IPS-NIHi7 (cell line): ENCODE results near the gene MAP3K1.

Experiments used
- DNase-seq: peaks from one replicate; pipeline ENCODE4 v3.0.0; 2012; ENCODE audit warnings: mixed read lengths; ENCODE audit errors: extremely low spot score

The MAP3K1 gene

DNA sequence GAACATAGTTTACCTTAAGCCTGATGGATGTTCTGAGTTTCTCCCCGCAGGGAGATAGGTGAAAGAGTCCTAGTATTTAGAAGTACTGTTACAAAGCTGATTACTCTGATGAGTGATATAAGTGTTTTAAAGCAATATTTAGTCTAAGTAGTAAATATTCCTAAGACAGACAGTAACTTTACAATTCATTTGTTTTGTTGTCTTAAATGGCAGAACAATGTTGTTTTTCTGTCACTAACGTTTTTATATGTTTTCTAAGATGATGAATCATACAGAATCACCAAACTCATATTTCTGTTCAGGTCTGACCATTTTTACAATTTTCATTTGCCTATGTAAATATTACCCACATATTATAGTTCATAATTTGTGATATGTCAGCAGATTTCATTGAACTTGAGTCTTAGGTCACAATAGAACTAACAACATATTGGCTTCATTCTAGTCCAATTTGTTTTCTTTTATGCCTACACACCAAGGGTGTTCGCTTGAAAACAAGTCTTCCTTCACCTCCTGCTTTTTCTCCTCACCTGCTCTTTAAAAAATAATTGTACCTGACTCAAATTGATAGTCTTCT lies 30.6 kb downstream of the MAP3K1 start:
- no peak for DNase-seq

DNA sequence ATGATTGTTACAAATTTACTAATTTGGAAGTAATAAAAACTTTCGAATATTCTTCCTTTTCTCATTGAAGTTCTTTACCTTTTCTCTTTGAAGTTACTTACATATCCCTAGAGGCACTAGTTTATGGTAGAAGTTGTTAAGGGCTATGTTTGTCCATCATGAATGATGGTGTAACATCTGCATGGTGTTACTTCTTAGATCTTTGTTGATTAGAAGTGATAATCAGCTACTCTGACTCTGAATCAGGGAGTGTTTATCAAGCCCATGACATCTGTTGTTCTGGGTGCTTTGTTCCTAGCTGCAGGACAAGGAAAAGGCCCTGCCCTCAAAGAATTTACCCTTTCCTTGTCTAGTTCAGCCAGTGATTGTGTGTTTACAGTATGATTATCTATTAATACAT lies 32.9 kb downstream of the MAP3K1 start:
- DNase-seq: no peak

DNA sequence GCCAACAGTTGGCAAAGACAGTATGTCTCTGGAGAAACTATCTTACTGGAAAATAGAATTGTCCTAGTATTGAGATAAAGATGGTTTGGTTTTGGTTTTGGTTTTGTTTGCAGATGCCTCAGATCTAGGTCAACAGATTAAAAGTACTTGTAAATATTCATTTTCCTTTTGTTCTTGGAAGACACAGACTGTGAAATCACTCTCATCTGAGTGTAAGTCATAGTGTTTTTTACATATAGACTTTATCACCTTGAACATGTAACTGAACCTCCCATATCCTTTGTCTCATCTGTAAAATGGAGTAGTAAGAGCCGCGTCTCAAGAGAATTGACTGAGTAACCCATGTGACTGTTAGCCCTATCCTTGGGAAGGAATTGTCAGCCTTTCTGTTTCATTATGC lies 34.3 kb downstream of the MAP3K1 start:
- no peak for DNase-seq

DNA sequence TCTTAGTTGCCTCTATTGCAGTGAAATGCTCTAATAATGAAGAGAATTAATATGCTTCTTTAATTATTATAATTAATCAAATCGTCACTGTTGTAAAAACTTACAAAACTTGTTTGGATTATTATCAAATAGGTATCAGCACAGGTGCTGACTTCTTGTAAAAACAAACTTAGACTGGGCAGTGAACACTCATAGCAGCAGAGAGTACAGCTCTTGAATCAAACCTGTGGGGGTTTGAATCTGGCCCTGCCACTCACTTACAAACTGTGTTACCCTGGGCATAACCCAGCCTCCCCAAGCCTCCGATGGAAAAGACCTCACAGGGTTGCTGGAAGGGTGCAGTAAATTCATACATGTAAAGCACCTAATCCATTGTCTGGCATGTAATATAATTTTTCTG lies 35.1 kb downstream of the MAP3K1 start:
- DNase-seq: no peak

DNA sequence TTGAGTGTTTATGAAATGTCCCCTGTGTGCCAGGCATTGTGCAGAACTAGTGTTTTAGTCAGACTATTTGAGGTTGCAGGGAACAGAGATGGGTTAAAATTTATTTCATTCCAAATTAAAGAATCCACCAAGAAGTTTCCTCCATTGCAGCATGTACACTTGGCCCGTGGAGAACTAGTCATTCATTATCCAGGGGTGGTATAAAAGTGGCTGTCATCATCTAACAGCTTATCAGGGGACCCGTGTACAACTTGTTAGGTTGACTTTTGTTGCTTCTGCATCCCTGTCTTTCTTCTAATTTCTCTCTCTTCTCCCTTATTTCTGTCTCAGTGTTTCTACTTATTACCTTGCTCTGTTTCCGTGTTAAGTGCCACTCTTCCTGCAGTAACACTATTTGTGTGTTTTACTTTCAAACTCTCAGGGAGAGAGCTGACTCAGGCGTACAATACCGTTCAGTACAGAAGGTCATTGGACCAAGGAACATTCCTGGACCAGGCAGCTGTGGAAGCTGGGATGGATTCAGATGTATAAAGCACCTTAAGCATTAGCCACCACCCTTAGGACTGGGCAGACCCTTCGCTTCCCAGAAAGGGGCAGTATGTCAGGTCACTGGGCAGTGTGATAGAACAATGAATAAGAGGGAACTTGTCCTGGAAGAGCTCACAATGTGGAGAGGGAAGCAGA lies 36.1 kb downstream of the MAP3K1 start:
- no peak for DNase-seq

DNA sequence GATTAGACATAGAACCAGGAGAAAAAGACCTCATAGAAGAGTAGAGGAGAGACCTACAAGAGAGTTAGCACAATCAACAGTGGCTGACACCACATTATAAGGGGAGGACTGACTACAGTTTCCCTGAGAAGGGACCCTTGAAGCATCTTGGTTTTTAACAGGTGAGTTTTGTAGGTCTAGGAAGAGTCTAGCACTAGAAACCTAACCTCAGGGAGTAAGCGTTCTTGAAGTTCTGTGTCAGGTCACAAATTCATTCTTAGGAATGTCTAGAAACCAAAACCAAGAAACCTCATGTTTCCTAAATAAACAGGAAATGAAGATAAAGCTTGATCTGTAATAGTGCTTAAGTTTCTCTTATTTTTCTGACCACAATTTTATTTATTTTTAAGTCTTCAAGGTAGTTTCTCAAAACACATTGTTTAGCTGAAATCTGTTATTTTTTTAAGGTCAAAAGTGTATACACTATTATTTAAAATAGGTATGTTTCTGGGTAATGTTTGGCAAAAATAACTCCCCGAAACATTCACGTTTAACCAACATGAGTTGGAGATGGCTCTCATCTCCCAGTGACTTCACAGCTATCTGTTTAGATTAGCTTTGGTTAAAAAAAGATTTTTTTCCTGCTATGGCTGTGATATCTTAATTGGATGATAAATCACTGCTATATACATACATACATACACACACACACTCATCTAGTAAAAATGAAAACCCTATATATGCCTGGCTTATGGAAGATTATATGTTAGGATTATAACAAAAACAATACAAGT lies 37.1 kb downstream of the MAP3K1 start:
- DNase-seq: no peak

DNA sequence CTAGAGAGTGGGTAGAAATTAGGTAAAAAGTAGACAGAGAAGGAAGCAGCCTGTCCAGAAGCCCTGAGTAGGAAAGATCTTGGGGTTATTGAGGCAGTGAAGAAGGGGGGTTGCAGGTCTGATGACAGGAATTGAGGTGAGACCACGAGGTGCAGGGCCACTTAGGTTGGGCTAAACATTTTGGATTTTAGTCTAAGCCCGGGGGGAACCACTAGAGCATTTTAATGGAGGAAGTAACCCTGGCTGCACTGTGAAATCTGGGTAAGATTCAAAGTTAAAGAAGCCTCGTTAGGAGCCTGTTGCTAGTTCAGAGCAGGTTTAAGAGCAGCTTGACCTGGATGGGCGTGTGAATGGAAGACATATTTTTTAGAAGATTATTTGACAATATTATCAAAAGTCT lies 38.3 kb downstream of the MAP3K1 start:
- DNase-seq: no peak

DNA sequence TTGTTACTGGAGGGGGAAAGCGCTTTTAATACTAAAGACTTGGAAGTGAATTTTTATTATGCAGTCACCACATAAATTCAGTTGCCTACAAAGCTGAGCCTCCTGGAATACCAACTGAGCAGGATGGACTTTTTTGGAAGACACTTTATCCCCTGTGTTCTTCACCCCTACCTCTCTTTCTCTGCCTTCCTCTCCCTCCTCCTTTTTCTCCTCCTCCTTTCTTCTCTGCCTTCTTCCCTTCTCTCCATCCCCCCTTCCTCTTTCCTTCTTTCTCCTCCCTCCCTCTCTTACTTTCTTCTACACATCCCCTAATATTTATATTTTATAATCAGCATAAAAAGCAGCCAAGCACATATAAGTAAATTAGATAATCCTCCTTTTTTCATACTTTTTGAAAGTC lies 39.6 kb downstream of the MAP3K1 start:
- DNase-seq: no peak

DNA sequence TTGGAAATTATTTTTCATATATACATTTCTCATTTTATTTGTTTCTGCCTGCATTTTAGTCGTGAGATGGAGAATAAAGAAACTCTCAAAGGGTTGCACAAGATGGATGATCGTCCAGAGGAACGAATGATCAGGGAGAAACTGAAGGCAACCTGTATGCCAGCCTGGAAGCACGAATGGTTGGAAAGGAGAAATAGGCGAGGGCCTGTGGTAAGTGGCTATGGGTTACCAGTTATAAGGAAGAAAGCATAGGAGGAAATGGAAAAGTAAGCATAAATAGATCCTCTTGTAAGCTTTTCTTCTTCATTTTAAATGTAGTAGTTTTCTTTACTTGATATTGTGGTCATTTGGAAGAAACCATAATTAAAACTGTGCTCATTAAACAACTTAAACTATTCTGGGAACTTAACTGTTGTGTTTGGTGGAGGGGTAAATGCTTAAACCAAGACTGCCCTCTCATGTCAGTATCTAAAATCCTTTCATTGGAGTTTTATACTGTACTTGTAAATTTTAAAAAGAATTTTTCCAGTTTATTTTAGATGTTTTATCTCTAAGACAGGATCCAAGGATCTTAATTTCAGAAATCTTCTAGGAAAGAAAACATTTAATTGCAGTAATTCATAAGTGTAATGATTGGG lies 41.3 kb downstream of the MAP3K1 start:
- no peak for DNase-seq

DNA sequence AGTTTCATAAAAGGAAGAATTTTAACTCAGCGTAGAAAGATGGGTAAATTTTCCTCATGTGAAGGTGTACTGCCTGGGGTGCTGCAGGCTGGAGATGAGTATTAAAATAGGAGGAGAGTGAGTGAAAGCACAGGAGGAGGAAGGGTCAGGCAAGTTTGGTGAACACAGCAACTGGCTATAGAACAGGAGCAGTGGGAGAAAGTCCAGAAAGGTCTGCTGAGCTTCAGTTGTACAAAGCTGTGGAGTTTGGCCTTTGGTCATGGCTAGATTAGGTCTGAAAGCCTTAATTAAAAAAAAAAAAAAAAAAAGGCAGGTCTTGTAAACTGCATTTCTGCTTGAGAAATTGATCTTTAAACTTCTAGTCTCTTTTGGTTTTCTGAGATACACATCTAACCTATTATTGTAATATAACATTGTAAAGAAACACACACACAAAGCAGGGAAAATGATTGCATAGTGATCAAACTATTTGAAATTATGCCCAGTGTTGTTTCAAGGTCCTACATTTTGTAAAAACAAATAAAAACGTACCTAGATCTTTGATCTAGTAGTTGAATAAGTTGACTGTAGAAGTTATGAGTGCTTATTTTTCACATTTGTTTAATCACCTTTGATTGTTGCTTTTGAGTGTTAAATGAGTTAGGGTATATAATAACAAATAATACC lies 43.6 kb downstream of the MAP3K1 start:
- DNase-seq: no peak

DNA sequence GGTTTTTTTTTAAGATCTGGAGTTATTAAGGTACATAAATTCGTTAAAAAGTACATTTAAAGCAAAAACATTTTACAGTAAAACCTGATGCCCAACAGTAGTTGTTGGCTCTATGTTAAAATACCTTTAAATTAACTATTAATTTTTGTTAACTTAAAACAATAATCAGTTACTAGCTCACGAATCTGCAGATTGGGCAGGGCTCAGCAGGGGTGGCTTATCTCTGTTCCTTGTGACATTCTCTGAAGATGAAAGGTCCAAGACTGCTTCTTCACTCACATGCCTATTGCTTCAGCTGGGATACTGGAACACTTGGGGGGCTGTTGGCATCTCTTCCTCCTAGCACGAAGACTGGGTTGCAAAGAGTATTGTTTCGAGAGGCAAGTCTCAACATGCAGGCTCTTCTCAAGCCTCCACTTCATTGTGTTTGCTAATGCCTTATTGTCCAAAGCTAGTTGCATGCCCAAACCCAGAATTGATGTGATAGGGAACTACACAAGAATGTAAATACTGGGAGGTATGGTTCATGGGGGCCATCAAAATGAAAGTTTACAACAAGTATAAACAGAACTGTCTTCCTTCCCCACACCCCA lies 46.6 kb downstream of the MAP3K1 start:
- DNase-seq: no peak

DNA sequence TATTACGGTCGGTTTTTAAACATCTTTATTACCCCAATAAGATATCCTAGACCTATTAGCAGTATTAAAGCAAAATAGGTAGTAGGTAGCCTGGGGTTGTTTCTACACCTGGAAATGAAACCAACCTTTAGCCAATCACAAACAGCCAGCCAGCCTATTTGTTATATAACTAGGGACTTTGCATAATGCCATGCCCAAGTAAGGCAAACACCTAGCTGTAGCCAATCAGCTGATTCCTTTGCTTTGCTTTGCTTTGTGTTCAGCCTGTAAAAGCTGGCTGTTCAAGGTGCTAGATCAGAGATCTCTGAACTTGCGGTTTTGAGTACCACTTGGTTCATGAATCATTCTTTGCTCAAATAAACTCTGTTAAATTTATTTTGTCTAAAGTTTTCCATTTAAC lies 47.6 kb downstream of the MAP3K1 start:
- DNase-seq: no peak

DNA sequence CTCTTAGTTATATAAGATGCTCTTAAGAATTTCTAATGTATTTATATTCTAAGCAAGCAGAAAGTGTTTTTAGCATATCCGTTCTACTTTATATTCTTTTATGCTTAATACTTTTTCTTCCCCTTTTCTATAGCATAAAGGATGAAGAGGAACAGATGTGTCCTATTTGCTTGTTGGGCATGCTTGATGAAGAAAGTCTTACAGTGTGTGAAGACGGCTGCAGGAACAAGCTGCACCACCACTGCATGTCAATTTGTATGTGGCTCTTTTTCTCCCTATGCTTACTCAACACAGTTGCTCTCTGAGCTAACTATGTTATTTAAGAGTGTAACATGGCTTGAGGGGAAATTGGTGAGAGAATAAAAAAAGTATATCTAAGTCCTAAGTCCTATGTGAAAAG lies 56.4 kb downstream of the MAP3K1 start:
- no peak for DNase-seq

DNA sequence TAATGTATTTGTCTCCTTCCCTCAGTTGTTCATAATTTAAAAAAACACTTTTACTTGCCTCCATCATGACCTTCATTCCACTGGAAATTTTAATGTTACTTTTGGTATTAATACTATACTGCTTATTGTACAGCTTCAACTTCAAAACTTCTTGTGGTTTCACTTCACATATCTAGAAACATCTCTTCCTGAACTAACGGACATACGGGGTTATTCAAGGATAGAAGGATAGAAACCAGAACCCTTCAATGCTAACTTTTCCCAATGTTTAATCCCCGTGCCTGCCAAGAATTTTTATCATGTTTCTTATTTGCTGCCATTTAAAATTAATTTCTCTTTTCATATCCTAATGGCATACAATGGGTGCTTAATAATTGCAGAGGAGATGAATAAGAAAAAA lies 57.7 kb downstream of the MAP3K1 start:
- no peak for DNase-seq

DNA sequence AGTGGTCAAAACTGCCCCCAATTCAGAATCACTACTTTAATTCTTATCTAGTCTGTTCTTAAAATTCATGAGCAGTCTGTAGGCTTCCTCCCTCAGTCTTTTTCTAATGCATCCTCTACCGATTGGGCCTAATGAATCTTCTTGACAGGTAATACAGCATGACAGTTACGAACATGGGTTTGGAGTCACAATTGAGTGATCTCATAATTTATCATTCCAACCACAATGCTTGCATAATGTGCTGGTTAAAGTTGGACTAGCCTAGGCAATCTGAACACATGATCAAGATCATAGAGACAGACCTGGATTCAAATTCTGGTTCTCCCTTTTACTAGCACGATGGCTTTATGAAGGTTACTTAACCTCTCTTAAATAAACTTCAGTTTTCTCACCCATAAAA lies 61.0 kb downstream of the MAP3K1 start:
- no peak for DNase-seq

DNA sequence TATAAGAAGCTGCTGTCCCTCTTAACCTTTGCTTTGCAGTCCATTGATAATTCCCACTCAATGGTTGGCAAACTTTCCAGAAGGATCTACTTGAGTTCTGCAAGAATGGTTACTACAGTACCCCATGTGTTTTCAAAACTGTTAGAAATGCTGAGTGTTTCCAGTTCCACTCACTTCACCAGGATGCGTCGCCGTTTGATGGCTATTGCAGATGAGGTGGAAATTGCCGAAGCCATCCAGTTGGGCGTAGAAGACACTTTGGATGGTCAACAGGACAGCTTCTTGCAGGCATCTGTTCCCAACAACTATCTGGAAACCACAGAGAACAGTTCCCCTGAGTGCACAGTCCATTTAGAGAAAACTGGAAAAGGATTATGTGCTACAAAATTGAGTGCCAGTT lies 66.2 kb downstream of the MAP3K1 start:
- no peak for DNase-seq

DNA sequence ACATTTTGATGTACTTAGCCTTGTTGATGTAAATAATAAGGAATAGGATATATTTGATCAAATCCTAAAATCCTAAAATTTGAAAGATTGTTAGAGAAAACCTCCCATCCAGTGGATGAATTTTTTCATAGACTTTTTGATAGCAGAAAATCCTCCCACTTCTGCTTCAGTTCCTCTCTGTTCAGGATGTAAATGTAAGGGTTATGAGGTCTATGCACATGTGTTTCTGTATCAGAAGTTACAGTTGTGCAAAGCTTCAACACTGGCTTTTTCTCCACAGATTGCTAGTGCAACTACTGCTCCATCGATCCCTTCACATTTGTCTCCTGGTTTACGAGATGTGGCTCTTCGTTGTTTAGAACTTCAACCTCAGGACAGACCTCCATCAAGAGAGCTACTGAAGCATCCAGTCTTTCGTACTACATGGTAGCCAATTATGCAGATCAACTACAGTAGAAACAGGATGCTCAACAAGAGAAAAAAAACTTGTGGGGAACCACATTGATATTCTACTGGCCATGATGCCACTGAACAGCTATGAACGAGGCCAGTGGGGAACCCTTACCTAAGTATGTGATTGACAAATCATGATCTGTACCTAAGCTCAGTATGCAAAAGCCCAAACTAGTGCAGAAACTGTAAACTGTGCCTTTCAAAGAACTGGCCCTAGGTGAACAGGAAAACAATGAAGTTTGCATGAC lies 78.1 kb downstream of the MAP3K1 start:
- no peak for DNase-seq

DNA sequence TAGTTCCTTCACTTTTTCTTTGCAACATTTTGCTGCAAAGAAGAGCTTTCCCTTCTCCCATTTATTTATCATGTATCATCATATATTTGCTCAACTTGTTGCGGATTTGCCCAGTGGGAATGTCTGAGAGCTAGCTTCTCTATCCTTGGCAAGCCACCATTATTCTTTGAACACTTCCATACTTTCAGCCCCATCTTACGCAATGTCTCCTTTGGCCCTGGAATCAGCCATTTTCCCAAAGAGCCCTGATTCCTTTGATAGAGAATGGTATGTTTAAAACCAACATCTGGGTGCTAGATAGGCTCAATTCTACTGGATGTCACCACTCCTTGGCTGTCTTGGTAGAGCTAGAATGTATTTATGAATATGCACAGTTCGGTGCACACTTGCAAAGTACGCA lies 81.4 kb downstream of the MAP3K1 start:
- DNase-seq: no peak

DNA sequence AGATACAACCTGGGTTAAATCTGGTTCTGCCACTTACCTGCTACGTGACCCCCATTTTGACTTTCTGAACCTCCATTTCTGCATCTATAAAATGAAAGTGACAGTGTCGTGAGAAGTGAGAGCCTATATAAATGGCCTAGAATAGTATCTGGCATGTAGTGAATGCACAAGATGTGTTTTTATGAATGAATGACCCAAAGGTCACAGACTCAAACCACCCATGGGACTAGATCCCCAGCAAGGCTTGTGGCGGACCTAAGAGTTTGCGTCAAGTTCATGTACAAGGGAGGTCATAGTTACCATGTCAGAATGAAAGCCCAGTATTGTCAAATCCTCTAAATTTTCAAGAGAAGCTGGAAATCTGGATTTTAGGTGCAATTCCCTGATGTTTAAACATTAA lies 82.9 kb downstream of the MAP3K1 start:
- no peak for DNase-seq

DNA sequence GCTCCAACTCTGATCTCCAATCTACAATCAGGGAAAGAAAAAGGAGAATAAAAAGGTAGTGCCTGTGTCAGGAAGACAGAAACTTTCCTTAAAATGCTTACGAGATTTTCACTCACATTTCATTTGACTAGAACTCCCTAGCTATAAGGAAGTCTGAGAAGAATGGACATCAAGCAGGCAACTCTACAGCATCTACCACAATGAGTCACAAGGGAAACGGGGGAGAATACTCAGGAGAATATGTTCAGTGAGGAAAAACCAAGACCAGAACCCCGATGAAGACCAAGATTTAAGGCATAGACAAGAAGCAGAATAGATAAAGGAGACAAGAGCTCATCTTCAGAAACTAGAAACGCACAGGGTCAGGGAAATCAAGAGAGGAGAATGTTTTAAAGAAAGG lies 85.0 kb downstream of the MAP3K1 start:
- DNase-seq: no peak

DNA sequence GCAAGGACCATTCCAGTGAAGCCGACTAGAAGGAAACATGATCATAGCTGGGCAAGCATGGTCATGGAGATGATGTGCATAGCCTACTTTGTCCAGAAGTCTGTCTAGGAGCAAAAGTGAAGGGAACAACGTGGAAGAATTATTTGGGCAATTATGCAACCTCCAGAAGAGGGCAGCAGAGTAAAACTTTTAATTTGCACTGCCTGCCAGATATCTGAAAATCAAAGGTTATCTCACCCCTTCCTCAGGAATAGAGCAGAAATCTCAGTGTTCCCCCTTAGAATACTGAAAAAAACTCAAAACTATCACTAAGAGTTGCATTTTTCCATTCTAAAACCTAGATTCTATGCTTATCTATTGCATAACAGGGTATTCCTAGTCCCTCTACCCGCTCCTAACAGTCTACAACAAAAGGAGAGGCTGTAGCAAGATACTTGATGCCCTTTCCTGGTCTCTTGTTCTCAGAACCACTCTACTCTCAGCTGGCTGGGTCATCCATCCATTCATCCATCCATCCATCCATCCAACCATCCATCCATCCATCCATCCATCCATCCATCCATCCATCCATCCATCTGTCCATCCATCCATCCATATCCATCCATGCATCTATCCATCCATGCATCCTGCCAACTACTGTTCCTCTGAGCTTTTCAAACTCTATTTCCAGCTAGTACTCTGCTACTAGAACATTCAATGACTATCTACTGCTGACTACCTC lies 85.7 kb downstream of the MAP3K1 start:
- DNase-seq: peak; percentile 58
